Kidney capillary endothelial cell (primary cell): ENCODE data around the gene ADAMTS20.

Experiments used
- DNase-seq: peaks from one replicate; pipeline ENCODE4 v3.0.0-alpha.2; 2018; ENCODE audit warnings: low spot score

ADAMTS20 gene

GRCh38 chr12:43312991-43313505, 239.0 kb downstream of the ADAMTS20 start:
- DNase-seq: no peak

- DNase-seq: no peak
These were observed 241.4 kb downstream of the ADAMTS20 start for GRCh38 chr12:43310596-43310995.

GRCh38 chr12:43309959-43310358, 242.0 kb downstream of the ADAMTS20 start:
- DNase-seq: no peak

- no peak for DNase-seq
These were observed 243.2 kb downstream of the ADAMTS20 start for GRCh38 chr12:43308776-43309175.

- DNase-seq: no peak
These were observed 244.9 kb downstream of the ADAMTS20 start for GRCh38 chr12:43307126-43307525.

- peak; percentile 23 for DNase-seq
These were observed 245.9 kb downstream of the ADAMTS20 start for GRCh38 chr12:43306066-43306465.

- DNase-seq: no peak
These were observed 246.9 kb downstream of the ADAMTS20 start for GRCh38 chr12:43305065-43305464.
